Fibroblast of pulmonary artery (primary cell): Measurements from ENCODE around the gene NCAPH2.

Source experiments
- DNase-seq: peaks from one replicate; pipeline ENCODE4 v3.0.0-alpha.2; 2010; ENCODE audit warnings: low read depth
- H3K4me3 ChIP-seq: replicated peaks from 2 replicates; pipeline ENCODE4 v1.5.1; 2011; ENCODE audit warnings: low read depth, mild to moderate bottlenecking, control low read depth, low read length, moderate library complexity
- TF ChIP-seq, protein P1 (sequence below): IDR thresholded peaks from 2 replicates; pipeline ENCODE4 v1.5.1; 2011; ENCODE audit warnings: mild to moderate bottlenecking, control low read depth, low read length, inconsistent platforms; ENCODE audit errors: missing control alignments

The NCAPH2 gene

GRCh38 chr22:50481440-50482106, 26.5 kb upstream of the NCAPH2 start, which contains the start of gene ADM2:
TSS of gene ADM2 (plus strand) at chr22:50481543. CDS start at chr22:50481848, 305 bp downstream.
- peak within 1 kb of the TSS; percentile 64 for H3K4me3 ChIP-seq
- TF ChIP-seq, protein P1, sequence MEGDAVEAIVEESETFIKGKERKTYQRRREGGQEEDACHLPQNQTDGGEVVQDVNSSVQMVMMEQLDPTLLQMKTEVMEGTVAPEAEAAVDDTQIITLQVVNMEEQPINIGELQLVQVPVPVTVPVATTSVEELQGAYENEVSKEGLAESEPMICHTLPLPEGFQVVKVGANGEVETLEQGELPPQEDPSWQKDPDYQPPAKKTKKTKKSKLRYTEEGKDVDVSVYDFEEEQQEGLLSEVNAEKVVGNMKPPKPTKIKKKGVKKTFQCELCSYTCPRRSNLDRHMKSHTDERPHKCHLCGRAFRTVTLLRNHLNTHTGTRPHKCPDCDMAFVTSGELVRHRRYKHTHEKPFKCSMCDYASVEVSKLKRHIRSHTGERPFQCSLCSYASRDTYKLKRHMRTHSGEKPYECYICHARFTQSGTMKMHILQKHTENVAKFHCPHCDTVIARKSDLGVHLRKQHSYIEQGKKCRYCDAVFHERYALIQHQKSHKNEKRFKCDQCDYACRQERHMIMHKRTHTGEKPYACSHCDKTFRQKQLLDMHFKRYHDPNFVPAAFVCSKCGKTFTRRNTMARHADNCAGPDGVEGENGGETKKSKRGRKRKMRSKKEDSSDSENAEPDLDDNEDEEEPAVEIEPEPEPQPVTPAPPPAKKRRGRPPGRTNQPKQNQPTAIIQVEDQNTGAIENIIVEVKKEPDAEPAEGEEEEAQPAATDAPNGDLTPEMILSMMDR = no peak
- no peak for DNase-seq

- no peak for DNase-seq
- H3K4me3 ChIP-seq = peak overlapping the region; percentile 64
- TF ChIP-seq, protein P1 = no peak
These were observed 25.6 kb upstream of the NCAPH2 start for GRCh38 chr22:50482107-50483074.

GRCh38 chr22:50483106-50483505, 24.9 kb upstream of the NCAPH2 start:
- DNase-seq = no peak
- peak overlapping the region; percentile 64 for H3K4me3 ChIP-seq

GRCh38 chr22:50483556-50483955, 24.5 kb upstream of the NCAPH2 start:
- H3K4me3 ChIP-seq = no peak overlapping the region
- DNase-seq = no peak
- TF ChIP-seq, protein P1 = no peak

More at GRCh38 chr22:50483106-50483505, 24.9 kb upstream of the NCAPH2 start:
- TF ChIP-seq, protein P1 = no peak

- no peak overlapping the region for H3K4me3 ChIP-seq
- TF ChIP-seq, protein P1 = no peak
- no peak for DNase-seq
These were observed 23.8 kb upstream of the NCAPH2 start for GRCh38 chr22:50483977-50484853.

- TF ChIP-seq, protein P1 = no peak
- no peak overlapping the region for H3K4me3 ChIP-seq
- no peak for DNase-seq
These were observed 22.5 kb upstream of the NCAPH2 start for GRCh38 chr22:50485221-50486131.
